Right forelimb (tissue), 1 donor: ENCODE results near the gene ECSIT.
A peak's percentile ranks its signal among the peaks of the same experiment; 100 is the strongest.

ENCODE experiments used
- DNase-seq: peaks from one replicate; pipeline ENCODE4 v3.0.0-alpha.2; 2018

Gene ECSIT

DNA sequence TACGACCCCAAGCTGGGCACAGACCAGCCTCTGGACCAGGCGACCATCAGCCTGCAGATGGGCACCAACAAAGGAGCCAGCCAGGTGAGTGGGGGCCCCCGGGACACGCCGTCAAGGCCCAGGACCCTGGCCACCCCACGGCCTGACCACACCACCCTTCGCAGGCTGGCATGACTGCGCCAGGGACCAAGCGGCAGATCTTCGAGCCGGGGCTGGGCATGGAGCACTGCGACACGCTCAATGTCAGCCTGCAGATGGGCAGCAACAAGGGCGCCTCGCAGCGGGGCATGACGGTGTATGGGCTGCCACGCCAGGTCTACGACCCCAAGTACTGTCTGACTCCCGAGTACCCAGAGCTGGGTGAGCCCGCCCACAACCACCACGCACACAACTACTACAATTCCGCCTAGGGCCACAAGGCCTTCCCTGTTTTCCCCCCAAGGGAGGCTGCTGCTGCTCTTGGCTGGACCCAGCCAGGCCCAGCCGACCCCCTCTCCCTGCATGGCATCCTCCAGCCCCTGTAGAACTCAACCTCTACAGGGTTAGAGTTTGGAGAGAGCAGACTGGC, 20.5 kb upstream of the ECSIT start:
- no peak for DNase-seq

DNA sequence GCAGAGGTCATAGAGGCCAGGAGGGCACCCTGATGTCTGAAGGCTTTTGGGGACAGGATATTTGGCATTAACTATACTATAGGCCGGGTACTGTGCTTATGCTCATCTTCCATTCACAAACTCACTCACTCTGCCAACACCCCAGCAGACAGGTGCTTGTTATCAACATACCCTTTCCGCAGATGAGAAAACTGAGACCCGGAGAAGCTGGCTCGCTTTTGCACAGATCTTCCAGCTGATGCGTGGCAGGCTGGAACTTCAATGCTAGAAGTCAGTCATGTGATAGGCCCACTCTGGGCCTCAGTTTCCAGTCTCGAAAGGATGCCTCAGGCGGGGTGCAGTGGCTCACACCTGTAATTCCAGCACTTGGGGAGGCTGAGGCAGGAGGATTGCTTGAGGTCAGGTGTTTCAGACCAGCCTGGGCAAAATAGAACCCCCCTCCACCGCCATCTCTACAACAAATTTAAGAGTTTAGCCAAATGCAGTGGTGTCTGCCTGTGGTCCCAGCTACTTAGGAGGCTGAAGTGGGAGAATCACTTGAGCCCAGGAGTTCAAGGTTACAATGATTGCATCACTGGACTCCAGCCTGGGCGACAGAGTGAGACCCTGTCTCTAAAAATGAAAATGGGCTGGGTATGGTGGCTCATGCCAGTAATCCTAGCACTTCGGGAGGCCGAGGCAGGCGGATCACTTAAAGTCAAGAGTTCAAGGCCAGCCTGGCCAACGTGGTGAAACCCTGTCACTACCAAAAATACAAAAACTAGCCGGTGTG, 19.2 kb upstream of the ECSIT start:
- no peak for DNase-seq

DNA sequence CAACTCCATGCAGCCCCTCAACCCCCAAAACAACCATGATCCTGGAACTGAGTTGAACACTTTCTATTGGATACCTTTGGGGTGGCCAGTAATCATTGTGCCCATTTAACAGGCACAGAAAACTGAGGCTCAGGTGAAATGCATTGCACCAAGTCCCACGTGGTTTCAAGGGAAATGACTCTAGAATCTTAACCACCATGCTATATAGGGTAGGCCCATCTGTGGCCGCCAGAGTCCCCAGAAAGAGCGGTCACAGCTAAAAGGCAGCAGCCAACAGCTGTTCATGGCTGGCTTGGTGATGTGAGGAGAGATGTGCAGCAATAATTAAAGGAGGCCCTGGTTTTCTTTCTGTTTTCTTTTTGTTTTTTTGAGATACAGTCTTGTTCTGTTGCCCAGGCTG, 12.3 kb upstream of the ECSIT start:
- no peak for DNase-seq

- DNase-seq: no peak
These were observed 11.7 kb upstream of the ECSIT start for GRCh38 chr19:11540645-11541044.

DNA sequence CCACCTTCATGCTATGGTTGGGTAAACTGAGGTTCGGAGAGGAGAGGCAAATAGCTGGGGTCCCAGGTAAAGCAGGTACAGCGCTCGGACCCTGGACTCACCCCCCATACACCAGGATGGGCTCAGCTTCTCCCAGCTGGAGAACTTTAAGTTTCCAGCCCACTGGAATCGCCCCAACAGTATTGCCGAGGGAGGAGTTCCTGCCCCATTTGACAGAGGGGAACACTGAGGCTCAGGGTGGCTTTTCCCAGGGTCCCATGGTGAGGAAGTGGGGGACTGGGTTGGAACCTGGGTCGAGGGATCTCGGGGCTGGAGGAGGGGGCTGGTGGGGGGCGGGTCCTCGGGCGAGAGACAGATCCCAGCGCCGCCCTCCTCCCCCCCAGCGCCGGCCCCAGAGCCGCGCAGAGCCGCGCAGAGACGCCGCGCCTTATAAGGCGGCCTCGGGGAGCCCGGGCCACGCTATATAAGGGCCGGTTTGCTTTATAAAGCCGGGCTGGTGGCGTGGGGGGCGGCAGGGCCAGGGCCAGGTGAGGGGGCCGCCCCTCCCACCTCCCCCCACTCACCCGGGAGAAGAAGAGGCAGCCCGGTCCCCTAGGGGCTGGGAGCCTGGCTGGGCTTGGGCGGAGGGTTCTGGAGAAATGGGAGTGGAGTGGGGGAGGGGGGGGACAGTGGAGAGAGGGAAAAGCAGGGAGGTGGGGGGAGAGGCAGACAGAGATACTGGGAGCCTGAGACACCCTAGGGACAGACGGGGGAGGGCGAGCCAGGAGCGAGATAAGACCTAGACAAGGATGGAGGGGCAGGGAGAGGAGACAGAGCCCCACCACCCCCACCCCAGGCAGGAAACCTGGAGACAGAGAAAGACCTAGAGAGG, 10.8 kb upstream of the ECSIT start:
- no peak for DNase-seq

DNA sequence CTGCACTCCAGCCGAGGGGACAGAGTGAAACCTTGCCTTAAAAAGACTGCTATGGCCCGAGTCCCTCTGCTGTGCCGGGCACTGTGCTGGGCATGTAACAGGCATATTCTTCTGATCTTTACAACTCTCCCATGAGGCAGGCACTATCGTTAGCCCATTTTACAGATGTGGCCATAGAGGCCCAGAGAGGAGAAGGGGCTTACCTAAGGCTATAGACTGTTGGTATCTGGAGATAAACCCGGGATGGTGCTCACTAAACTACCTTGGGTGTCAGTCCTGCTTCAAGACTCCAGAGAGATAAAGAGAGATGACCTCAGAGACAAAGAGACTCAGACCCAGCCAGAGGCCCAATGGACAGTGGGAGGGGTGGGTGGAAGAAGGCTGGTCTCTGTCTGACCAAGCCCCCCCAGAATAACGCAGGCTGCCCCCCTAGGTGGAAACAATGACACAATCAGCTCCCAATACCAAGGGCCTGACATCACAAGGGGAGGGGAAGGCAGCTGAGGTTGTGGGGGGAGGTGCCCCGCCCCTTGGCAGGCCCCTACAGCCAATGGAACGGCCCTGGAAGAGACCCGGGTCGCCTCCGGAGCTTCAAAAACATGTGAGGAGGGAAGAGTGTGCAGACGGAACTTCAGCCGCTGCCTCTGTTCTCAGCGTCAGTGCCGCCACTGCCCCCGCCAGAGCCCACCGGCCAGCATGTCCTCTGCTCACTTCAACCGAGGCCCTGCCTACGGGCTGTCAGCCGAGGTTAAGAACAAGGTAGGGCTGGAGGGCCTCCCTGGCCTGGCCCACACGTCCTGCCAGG, 9.5 kb upstream of the ECSIT start, which contains the start of gene CNN1:
TSS of gene CNN1 (plus strand) at position 620 of the 805 bp plus-strand sequence. CDS start at position 697, 77 bp downstream.
- peak; percentile 79 for DNase-seq

- DNase-seq: peak; percentile 88
These were observed 7.1 kb upstream of the ECSIT start for GRCh38 chr19:11535792-11536595.

- no peak for DNase-seq
These were observed 6.0 kb upstream of the ECSIT start for GRCh38 chr19:11534948-11535347.

DNA sequence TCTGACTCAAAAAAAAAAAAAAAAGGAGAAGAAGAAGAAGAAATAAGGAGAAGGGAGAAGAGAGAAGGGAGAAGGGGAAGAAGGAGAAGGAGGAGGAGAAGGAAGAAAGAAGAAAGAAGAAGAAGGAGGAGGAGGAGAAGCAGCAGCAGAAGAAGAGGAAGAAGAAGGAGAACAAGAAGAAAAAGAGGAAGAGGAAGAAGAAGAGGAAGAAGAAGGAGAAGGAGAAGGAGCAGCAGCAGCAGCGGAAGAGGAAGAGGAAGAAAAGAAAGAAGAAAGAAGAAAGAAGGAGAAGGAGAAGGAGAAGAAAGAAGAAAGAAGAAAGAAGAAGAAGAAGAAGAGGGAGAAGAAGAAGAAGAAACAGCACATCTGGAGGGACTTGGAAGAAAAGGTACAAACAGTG, 5.6 kb upstream of the ECSIT start:
- no peak for DNase-seq

- peak; percentile 65 for DNase-seq
These were observed 1.5 kb upstream of the ECSIT start for GRCh38 chr19:11530432-11530831.

- no peak for DNase-seq
These were observed 9.8 kb downstream of the ECSIT start for GRCh38 chr19:11519138-11519537.

GRCh38 chr19:11513946-11514345, 15.0 kb downstream of the ECSIT start:
- no peak for DNase-seq

DNA sequence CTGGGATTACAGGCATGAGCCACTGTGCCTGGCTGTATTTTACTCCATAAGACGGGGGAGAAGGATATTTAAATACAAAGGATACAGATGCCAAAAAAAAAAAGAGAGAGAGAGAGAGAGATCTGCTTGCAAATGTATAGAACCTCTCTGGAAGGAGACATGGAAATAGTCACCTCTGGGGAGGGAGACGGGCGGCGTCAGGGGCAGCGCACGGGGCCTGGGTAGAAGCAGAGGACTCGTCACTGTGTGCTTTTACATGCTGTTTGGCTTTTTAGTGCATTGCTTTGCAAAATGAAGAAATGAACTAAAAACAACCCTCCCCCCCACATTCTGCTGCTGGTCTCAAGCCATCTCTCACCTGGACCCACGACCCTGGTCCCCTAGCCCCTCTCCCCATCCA, 18.5 kb downstream of the ECSIT start:
- no peak for DNase-seq

DNA sequence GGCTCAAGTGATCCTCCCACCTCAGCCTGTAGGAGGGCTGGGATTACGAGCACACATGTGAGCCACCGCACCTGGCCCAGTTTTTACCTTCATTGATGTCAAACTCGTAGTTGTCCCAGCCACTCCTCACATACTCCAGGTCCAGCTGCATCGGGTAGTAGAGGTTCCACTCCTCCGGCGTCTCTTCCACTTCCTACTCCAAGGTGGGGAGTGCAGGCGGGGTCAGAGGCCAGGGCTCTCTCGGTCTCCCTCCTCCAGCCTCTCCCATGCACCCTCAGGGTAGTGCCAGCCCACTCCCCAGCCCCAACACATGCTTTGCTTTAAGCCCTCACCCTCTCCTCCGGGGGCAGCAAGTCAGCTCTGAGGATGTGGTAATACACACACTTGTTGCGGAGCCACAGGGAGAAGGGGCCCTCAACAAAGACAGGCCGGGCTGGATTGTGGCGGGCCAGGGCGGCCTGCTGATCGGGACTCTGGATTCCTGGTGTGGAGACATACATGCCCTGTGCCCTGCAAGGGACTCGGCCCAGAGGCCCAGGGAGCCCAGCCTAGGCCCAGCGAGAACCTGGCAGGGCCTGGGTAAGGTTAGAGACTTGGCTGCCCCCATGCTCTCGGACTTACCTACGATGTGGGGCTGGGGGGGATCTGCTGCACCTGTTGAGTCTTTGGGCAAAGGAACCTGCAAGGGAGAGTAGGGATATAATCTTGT, 21.4 kb downstream of the ECSIT start:
- no peak for DNase-seq

- no peak for DNase-seq
These were observed 22.0 kb downstream of the ECSIT start for GRCh38 chr19:11506967-11507366.

DNA sequence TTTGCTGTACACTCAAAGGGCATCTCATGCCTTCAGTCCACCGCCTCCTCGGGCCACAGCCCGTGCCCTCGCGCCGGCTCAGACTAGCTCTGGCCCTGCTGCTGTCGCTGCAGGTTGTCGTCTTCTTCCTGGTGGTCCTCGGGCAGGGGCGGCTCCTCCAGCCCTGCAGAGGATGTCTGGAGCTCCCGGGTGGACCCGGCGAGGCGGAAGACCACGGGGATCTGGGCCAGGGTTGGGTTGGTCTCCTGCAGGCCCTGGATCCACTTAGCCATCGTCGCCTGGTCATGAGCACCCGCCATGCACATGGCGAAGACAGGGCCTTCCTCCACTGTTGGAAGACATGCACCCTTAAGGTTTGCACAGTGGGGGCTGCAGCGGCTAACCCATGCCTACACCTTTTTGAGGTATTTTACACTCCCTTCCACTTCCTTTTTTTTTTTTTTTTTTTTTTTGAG, 22.8 kb downstream of the ECSIT start:
- DNase-seq: no peak

GRCh38 chr19:11505504-11506100, 23.3 kb downstream of the ECSIT start, which contains the start of gene ZNF653:
Gene ZNF653, minus strand, starts transcription at chr19:11505839. Its CDS starts 53 bp downstream, at chr19:11505786.
- DNase-seq: peak; percentile 99

DNA sequence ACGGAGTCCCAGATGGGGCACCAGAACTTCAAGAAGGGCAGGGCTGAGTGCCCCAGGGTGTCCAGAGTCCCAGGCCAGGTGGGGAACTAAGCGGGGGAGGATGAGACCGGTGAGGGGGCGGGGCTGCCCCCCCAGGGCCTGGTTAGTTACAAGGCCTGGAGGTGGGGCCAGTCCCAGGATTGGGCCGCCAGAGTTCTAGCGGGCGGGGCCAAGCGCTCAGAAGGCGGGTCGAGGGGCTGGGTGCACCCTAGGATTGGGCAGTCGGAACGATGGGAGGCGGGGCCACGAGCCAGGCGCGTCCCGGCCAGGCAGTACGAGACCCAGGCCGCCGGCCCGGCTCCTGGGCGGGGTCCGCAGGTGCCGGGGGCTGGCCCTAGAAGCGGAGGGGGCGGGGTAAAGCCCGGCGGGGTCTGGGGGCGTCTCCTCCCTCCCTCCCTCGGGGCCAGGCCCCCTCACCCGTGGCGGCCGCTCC, 23.9 kb downstream of the ECSIT start:
- DNase-seq: peak; percentile 97

- no peak for DNase-seq
These were observed 24.4 kb downstream of the ECSIT start for GRCh38 chr19:11504502-11505031.

- no peak for DNase-seq
These were observed 29.0 kb downstream of the ECSIT start for GRCh38 chr19:11499890-11500420.
